Measurements from ENCODE around the gene ADAM15.

ADAM15 gene

DNA sequence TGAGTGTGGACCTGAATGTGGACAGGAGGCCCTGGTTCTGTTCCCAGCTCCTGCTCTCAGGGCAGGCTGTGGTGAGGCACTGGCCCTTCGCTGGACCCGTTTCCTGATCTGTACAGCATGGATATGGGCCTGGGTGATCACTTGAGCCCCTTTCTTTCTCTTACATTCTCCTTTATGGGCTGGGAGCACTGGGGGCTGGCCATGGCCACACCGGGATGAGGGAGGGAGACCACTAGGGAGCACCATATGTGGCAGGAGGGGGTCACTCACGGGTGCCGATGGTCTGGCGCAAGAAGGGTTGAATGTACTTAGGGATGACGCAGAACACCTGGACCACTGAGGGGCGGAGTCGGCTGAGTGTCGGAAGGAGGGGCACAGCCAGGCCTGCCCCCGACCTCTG is 20.2 kb upstream of the ADAM15 start:
- DNase-seq, result no peak

DNA sequence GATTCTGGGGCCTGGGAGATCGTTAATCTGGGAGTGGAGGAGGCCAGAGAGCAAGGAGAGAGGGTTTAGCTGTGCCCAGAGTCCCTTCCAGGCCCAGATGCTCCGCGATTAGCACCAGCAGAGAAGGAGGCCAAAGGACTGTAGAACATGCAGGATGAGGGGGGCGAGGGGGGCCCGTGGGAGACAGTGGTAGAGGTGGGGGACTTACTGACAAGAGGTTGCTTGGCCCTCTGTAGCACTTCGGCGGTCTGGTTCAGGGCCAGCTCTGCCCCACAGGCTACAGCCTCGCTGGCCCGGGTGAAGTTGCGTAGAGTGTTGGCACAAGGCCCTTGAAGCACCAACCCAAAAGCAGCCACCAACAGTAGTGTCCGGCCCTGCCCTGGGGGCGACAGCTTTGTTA is 18.2 kb upstream of the ADAM15 start:
- no peak for DNase-seq

DNA sequence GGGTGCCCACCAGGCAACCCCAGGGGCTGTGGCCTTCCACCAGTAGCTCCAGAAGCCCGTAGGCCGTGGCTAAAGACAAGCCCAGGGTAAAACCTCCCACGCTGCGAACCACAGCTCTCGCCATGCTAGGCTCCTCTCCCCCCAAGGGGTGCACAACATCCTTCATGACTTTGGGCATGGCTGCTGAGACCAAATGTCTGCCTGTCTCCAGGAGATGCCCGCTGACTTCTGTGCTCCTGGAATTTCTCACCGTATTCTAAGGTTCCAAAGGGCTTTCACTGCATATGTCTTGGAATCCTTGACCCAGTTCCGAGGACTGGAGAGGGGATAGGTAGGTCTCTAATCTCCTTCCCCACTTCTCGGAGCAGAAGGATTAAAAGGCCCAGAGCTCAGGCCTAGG is 17.6 kb upstream of the ADAM15 start, which contains the start of the genes DCST1 and DCST2:
Gene DCST1, plus strand, starts transcription at position 301 of the 400 bp plus-strand sequence. CDS start 213 bp downstream, outside the sequence.
Gene DCST2, minus strand, starts transcription at position 258 of the 400 bp plus-strand sequence. Its CDS starts 80 bp downstream, at position 178.
- DNase-seq, result no peak

DNA sequence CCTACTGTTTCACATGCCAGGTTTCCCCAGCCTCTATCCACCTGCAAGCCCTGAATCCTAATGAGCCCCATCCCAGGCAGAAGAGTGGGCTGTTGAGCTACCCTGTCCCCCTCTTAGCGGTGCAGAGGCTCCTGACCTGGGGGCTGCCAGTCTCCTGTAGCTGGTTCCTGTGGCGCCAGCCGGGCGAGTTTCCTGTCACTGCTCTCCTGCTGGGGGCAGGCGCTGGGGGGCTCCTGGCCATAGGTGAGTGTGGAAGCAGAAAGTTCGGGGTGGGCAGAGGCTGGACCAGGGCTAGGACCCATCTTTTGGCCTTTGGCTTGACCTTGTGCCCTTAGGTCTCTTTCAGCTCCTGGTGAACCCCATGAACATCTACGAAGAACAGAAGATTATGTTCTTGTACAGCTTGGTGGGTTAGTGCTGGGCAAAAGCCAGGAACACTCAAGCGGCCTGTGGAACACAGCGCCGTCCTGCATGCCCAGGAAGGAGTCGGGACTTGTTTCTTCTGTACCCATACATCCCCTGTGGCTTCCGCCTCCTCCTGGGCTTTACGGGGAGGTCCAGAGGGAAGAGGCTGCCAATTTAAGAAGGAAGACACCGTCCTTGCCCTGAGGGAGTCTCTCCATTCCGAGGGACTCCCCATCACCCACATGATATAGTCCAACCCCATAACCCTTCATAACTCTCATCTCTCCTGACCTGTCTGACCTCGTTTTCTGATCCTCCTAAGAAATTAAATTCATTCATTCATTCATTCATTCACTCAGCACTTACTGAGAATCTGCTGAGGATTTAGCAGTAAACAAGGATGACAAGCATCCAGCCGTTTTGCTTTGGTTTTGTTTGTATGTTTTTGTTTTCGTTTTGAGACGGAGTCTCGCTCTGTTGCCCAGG is 16.6 kb upstream of the ADAM15 start:
- DNase-seq, result no peak

DNA sequence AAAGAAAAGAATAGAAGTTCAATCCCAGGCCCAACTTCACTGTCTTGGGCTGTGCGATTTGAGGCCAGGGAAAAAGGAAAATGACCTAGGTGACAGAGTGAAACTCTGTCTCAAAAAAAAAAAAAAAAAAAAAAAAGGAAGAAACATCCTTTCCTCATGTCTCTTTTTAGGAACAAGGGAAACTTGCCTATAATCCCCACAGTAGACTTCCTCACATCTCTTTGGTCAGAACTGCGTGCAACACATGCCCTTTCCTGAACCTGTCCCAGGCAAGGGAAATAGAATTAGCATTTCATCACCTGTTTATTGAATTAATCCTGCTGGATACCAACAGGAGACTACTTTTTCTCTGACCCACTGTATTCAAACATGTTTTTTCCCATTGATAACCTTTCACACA is 15.2 kb upstream of the ADAM15 start:
- DNase-seq, result no peak

DNA sequence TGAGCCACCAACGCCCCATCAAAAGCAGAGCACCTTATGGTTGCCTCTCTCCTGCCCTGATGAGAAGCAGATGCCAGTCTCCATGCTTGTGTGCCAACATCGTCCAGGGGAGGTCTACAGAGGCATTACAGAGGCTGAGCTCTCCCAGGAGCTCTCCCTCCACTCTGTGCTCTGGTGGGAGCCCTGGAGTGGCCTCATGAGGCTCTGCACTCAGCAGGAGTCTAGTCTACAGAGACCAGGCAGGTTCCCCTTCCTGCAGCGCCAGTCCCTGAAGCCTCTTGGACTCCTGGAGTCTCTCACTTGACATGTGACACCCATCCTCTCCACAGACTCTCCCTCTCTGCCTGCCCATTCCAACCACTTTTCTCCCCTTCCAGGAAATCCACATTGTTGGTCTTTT is 14.1 kb upstream of the ADAM15 start:
- DNase-seq, result no peak

DNA sequence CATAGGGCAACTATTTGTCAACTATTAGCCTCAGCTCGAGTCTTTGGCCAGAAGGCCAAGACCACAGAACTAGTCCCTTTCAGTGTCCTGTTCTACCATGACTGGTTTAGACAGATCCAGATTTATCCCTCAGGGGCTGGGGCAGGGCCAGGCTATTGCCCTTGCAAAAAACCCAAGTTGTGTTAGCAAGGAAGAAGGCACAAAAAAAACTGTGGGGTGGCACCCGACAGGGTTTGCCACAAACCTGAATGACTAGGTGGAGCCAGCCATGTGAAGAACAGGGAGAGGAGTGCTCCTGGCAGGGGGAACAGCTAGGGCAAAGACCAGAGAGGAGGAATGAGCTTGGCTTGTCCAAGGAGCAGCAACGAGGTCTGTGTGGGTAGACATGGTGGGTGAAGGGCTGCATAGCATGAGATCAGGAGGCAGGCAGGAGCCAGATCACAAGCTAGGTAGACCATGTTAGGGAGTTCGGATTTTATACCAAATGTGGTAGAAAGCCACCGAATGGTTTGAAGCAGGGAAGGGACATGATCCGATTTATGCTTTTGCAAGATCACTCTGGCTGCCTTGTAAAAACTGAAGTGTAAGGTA is 13.2 kb upstream of the ADAM15 start:
- DNase-seq, result no peak

DNA sequence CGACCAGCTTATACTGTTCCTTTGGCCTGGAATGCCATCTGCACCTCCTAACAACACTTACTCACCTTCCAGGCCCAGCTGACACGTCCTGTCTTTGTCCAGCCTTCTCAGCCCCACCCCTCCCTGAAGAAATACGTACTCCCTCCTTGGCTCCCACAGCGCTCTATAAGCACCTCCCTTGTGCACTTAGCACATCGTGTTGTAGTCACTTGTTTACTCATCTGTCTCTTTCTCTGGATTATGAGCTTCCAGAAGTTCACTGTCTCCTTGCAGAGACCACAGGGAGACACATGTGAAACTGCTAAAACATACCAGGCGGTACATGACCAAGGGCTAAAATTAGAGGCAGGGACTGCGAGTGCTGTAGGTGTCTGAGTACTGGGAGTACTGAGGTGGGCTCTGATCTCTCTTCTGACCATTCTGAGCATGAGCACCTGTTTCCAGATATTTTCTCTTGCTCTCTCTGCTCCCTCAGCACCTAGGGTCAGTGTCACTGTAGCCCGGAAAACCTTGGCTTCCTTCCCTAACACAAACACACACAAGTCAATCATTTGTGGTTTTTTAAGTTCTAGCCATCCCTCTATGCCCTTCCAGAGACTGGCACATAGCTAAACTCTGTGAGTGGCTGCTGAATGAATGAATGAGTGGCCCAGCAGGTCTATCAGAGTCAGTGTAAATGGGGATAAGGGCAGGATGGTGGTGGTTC is 12.4 kb upstream of the ADAM15 start:
- DNase-seq, result no peak

DNA sequence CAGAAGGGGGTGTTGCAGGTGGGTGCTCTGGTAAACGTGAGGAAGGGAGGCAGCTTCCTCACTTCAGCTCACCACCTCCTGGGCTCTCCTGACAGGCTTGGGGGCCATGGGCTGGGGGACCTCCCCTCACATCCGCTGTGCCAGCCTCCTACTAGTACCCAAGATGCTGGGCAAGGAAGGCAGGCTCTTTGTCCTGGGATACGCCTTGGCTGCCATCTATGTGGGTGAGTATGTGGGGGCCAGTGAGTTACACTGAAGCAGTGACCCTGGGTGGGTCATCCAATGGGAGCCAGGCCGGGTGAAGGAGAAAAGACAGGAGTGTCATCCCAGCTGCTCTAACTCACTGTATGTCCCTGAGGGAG is 11.8 kb upstream of the ADAM15 start:
- DNase-seq, result no peak

DNA sequence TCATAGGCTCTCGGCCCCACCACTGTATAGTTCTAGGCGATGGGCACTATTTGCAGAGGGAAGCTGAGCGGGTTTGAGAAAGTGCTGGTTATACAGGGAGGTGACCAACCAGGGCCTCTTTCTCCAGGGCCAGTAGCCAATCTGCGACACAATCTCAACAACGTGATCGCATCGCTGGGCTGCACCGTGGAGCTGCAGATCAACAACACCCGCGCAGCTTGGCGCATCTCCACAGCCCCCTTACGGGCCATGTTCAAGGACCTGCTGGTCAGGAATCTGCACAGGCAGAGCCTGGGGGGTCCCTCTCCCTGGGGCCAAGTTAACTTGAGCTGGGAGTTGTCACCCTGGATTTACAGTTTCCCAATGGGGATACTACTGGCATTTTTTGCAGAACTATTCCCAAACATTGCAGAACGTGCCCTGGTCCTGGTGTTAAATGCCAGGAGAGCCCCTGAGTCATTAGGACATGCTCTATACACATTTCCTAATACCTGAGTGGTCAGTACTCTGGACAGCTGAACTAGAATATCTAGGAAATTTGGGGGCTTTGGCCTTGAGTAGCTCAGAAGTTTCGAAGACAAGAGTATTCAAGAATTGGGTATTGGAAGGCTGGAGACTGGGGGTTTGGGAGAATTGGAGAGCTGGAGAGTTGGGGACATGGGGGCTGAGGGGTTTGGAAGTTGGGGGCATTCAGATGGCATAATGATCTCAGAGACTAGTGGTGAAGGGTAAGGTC is 10.6 kb upstream of the ADAM15 start:
- DNase-seq, result no peak

DNA sequence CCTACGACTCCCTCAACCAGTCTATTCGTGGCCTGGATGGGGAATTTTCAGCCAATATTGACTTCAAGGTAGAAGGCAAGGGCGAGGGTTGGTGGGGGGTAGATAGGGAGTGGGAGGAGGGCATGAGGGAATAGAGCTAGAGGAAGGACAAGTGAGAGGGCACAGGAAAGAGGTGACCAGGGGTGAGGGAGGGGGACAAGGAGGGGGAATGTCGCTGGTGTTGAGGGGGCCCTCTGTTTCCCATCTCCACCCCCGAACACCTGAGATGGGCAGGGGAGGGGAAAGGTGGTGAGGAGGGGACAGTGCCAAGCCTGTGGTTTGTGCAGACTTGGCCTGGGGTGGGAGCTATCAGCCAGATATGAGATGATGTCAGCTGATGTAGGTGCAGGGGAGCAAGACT is 8.3 kb upstream of the ADAM15 start:
- DNase-seq, result no peak

DNA sequence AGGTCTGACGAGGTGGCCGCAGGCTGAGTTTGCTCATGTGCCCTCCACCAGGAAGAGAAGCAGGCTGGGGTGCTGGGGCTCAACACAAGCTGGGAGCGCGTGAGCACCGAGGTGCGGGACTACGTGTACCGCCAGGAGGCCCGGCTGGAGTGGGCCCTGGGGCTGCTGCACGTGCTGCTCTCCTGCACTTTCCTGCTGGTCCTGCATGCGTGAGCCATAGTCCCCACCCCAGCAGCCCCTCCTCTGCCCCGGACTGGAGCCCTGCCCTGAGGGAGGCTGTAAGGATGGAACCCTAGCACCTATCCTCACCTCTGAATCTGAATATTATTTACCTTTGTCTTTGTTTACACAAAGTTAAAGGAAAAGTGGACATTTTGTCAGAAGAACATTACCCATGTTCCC is 7.8 kb upstream of the ADAM15 start:
- no peak for DNase-seq

DNA sequence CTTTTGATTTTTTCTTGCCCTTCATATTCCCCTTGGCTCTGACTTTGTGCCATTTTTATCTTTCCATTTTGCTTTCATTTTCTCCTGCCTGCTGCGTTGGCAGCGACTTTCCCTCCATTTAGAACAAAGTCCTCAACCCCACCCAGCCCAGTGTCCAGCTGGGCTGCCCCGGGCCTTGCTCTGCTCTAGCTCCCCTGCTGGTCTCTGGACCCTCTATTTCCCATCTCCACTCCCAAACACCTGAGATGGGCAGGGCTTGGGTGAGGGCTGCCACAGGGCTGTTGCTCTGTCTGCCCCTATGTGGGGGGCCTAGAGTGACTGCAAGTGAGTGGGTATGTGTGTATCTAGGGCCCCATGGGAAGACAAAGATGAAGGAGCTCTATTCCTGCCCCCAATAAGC is 7.3 kb upstream of the ADAM15 start:
- no peak for DNase-seq

DNA sequence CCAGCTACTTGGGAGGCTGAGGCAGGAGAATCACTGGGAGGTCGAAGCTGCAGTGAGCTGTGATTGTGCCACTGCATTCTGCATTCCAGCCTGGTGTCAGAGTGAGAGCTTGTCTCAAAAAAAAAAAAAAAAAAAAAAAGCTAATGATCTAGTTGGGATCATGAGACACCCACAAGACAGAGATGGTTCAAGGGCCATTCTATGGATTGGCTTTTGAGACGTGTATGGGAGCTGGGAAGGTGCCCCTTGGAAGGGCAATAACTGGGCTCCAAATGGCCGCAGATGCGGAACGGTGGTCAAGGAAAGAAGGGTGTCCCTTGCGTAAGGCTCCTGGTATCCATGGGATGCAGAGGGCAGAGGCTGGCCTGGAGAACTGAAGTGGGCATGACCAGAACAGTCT is 6.8 kb upstream of the ADAM15 start:
- no peak for DNase-seq

DNA sequence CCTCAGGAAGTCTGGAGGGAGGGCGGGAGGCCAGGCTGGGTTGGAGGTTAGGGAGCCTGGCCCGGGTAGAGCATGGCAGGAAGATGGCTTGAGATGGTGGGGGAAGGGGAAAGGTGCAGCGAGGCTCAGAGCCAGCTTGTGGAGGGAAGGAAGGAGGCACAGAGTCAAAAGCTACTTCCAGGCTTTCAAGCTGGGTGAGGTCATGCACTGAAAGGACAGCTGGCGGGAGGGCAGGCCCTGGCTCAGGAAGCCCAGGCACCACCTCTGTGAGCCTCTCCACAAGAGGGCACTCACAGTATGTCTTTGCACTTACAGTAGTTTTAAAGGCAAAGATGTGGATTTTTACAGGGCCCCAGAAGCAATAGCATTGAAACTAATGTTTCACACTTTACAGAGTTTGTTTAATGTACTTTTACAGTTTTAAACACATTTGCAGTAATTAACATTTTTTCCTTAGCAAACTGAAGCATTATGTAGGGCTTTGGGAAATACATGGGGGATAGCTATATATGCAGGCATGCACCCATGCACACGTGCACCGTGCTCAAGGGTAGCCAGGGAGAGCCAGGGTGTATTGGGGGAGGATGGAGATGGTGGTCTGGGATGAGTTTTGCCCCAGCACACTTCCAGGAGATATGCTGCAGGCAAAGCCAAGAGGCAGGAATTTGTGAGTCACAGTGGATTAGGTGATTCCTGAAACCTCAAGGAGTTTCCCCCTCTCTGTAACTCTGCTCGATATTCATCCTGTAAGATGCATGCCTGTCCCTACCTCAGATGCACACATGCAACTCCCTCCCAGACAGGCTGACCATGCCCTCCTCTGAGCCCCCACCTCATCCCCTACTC is 6.1 kb upstream of the ADAM15 start:
- DNase-seq, result peak; percentile 84

DNA sequence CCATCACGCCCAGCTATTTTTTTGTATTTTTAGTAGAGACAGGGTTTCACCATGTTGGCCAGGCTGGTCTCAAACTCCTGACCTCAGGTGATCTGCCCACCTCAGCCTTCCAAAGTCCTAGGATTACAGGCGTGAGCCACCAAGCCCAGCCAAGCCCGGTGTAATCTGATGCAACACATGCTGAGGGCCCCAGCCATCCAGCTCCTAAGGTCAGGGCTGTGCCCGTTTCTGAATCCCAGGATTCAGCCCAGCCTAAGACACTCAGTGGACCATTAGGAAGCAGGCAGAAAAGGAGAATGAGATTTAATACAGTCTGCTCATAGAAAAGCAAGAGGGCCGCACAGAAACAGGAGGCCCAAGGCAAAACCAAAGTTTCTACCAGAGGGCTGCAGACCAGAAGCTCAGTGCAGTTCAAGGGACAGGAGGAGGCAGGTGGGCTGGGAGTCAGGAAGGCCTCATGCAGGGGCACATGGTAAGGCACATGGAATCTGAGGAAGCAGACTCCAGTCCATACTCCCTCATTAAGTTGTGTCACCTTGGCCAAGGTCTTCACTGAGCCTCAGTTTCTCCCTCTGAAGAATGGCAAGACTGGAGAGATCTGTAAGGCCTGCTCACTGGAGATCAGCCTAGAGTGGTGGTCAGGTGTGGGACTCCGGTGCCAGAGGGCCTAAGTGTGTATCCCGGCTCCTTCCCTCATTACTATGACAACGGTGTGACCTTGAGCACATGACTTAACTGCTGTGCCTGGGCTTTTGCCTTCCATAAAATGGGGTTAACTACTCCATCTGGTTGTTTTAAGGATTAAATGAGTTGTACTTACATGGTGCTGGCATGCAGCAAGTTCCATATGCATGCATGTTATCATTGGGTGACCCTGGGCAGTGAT is 2.4 kb upstream of the ADAM15 start:
- no peak for DNase-seq

DNA sequence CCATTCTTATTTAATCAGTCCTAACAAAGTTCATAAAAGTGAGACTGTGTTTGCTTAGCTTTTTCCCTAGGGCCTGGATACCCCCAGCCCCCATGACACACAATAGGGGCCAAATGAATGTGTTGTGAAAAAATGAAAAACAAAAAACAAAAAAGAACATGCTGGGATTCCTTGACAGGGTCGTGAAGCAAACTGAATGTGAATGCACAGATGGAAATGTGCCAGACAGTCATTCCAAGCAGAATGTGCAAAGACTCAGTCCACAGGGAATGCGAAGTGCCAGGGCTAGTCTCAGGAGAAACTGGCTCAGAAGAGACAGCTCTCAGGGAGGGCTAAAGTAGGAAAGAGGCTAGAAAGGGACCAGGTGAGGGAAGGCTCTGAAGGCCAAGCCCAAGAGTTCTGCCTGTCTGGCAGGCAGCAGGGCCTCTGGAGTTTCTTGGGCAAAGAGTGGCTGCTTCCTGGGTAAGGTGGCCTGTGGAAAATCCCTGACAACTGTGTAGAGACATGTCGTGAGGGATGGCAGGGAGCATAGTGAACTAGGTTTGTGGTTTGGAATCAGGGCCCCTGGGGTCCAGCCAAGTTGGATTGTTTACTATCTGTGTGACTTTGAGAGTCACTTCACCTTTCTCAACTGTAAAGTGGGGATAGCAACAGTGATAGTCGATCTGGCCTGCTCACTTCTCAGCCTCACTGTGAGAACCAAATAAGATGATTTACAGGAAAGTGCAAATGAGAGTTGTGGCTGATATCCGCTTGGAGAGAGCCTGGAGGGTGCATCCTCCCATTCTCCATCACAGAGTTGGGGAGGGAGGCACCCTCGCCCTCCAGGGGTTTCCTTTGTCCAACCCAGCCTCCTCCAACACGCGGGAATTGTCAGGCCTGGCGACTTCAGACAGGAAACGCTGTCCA is 1.2 kb upstream of the ADAM15 start:
- DNase-seq, result no peak

DNA sequence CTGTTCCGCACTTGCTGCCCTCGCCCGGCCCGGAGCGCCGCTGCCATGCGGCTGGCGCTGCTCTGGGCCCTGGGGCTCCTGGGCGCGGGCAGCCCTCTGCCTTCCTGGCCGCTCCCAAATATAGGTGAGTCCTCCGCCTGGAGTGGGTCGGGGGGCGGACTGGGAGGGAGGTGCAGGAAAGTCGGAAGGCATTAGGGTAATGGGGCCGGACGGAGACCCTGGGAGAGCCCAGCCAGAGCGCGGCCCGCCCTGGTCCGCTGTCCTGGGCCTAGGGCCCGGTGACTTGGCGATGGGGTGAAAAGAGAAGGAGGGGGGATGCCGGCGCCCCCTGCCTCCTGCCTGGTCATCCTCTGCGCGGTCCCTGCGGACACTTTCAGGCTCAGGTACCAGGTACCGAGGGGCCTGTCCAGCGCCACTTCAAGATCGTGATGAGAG is 243 bp downstream of the ADAM15 start:
- no peak for DNase-seq

DNA sequence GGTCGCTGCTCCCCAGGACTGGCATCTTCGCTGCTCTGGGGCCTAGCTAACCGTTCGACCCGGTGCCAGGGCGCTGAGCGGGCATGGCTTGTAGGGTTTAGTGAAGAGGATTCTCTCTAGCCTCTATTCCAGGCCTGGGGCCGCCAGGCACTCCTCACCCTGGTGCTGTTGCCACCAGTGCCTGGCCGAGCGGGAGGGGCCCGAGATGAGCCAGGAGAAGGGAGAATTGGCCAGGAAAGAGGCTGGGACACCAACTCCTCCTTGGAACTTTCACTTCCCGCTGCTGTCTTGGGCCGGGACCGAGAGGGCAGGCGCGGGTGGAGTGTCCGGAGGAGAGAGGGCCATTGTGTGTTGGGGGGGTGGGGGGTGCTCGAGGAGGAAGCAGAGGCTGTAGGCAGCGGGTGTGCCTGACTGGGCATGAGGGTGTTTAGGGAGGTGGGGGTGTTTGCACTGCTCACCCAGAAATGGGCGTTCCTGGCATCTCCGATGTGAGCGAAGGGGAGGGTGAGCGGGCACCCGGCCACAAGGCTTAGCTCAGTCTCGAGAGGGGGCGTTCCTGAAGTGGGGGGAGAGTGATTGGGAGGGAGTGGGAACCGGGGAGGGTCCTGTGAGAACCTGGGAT is 772 bp downstream of the ADAM15 start:
- DNase-seq, result peak; percentile 80

Measured in activated effector memory CD4-positive, alpha-beta T cell treated with anti-CD3 and anti-CD28 coated beads, Interleukin-2, amount 50 U/mL, for 16 hours (primary cell).